ENCODE measurements around the gene ACO2. TPM values are rescaled to one million over a fixed set of nuclear protein-coding genes. Genes with fewer than 3 reads are reported as not detected.

Gene ACO2
- total and polyA plus RNA-seq, 2 of the 8 experiments (the other 6 are each of a cell fraction or from before 2014, with no cell fraction given): 52.8 to 75.4 TPM

DNA sequence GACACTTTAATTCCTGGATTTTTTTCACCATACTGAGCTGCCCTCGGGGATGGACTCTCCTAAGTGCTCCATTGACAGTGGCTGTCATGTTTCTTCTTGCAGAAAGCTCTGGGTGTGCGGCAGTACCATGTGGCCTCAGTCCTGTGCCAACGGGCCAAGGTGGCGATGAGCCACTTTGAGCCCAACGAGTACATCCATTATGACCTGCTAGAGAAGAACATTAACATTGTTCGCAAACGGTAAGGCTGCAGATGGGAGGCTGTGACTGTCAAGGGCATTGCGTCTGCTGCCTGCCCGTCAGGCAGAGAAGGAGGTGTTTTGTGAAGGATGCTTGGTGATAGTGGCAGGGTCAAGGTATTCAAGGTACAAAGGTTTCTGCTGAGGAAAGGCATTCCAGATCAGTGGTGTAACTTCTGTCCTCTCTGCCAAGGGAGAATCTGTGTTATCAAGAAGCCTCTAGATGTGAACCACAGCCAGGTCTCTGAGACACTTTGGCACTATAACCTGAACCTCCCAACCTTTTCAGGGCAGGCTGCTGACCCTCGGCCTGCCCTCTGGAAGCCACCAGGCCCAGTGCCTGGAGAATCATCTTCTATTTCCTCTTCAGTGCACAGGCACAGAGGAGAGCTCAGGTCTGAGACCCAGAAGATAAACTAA is 30.8 kb downstream of the ACO2 start:
- H3K79me1 ChIP-seq (ENCODE audit: low read depth, low read length): peaks cover 6% of the 10 kb centered on the region
- no peak overlapping the region for H3K4ac ChIP-seq (replicated peaks; ENCODE audit: insufficient read length, low read depth, low read length)
- CTCF ChIA-PET (ENCODE audit: partially characterized antibody): interaction anchor here (0.7 to 17.6 kb wide), 15 partner anchors 7 to 327 kb away, joined by 3 to 218 read pairs (median 6); partner anchors contain the start of gene TEF
- H3K4me1 ChIP-seq (replicated peaks in 1 of 4; ENCODE audit: control insufficient read depth in 3 of 4, insufficient read depth in 4 of 4, low read length in 3 of 4): no peaks in the 10 kb centered on the region
- no peak overlapping the region; the same call in 1 of the 2 replicates for H3K27ac ChIP-seq (ENCODE audit: low read depth, low read length)
- peaks cover 0 to 10% of the 10 kb centered on the region in 2 experiments; a peak in 1 of 4 replicates for H3K79me2 ChIP-seq (ENCODE audit: control insufficient read depth in 1 of 2, insufficient read depth in 2 of 2, low read length in 2 of 2)
- H3K23me2 ChIP-seq (ENCODE audit: low read depth, low read length): no peaks in the 10 kb centered on the region
- peaks cover 0 to 11% (median 3%) of the 10 kb centered on the region in 4 experiments; a peak in 4 of 8 replicates for H3K36me3 ChIP-seq (ENCODE audit: control insufficient read depth in 2 of 4, insufficient read depth in 4 of 4, low read length in 3 of 4)
- DNase-seq (ENCODE audit: low read depth in 1 of 2, low spot score in 2 of 2) (no peak), FAIRE-seq (no peak)
- POLR2A ChIA-PET (ENCODE audit: partially characterized antibody): interaction anchor here (1.0 to 4.6 kb wide), 9 partner anchors 8 to 54 kb away, joined by 3 to 26 read pairs (median 10); partner anchors contain the start of genes ACO2, PHF5A and TOB2
- no peak overlapping the region for H2BK120ac ChIP-seq (replicated peaks; ENCODE audit: low read depth, low read length)
- WGBS, 2 experiments (ENCODE audit: extremely low coverage in 1 of 2, insufficient coverage in 1 of 2, insufficient read length in 1 of 2, insufficient replicate concordance in 2 of 2, low coverage in 1 of 2, low lambda C conversion rate in 2 of 2, missing lambda C conversion rate in 1 of 2): 89% methylated on average over 10 of the region's 10 CpGs; no CpG with 5 or more reads in 1 of the 2 experiments
- no peak overlapping the region for H3K9ac ChIP-seq (replicated peaks in 1 of 4; ENCODE audit: extremely low read depth in 1 of 4, low read depth in 3 of 4, low read length in 3 of 4)
- no peak overlapping the region for H3K4me3 ChIP-seq (ENCODE audit: extremely low read depth in 1 of 4, insufficient read depth in 2 of 4, low read depth in 3 of 4, low read length in 4 of 4)
- no peak overlapping the region for H2BK5ac ChIP-seq (ENCODE audit: low read depth, low read length)
- H3K23ac ChIP-seq (ENCODE audit: insufficient read length): no peak overlapping the region
- H3K14ac ChIP-seq (ENCODE audit: insufficient read length): no peak overlapping the region
- no peaks in the 10 kb centered on the region for H3K27me3 ChIP-seq (replicated peaks in 1 of 4; ENCODE audit: control insufficient read depth in 3 of 4, extremely low read depth in 1 of 4, insufficient read depth in 3 of 4, low read length in 3 of 4)
- H3K18ac ChIP-seq (ENCODE audit: extremely low read depth, low read length): no peak overlapping the region
- H2AK5ac ChIP-seq (ENCODE audit: low read depth, low read length): no peak overlapping the region
- no peak overlapping the region for H2BK15ac ChIP-seq (ENCODE audit: low read length)
- no peak overlapping the region for H4K5ac ChIP-seq (ENCODE audit: insufficient read length, low read depth, low read length)
- H4K91ac ChIP-seq (replicated peaks; ENCODE audit: insufficient read length, low read length): no peak overlapping the region
- no peak overlapping the region for H2BK12ac ChIP-seq (ENCODE audit: low read depth, low read length)
- H2AFZ ChIP-seq (ENCODE audit: low read length): no peak overlapping the region
- H4K8ac ChIP-seq (ENCODE audit: extremely low read depth, insufficient read depth, low read length): peak overlapping the region; percentile 71; the same call in 1 of the 2 replicates
- H2BK20ac ChIP-seq (ENCODE audit: low read length): no peak overlapping the region
- H4K20me1 ChIP-seq (replicated peaks in 1 of 2; ENCODE audit: control insufficient read depth in 1 of 2, insufficient read depth in 2 of 2, low read length in 2 of 2): peaks cover 2 to 12% of the 10 kb centered on the region in 2 experiments
- no peak overlapping the region for H3K56ac ChIP-seq (replicated peaks; ENCODE audit: insufficient read length, low read depth, low read length)
- no peak overlapping the region for H3K4me2 ChIP-seq (ENCODE audit: insufficient read depth in 1 of 2, low read depth in 2 of 2, low read length in 2 of 2)
- H3K9me3 ChIP-seq (ENCODE audit: insufficient read depth in 2 of 2, low read depth in 1 of 2, low read length in 1 of 2): no peaks in the 10 kb centered on the region
- no peak for TF ChIP-seq E2F6 (IDR thresholded peaks at IDR 0.05)
- TF ChIP-seq, protein P1, sequence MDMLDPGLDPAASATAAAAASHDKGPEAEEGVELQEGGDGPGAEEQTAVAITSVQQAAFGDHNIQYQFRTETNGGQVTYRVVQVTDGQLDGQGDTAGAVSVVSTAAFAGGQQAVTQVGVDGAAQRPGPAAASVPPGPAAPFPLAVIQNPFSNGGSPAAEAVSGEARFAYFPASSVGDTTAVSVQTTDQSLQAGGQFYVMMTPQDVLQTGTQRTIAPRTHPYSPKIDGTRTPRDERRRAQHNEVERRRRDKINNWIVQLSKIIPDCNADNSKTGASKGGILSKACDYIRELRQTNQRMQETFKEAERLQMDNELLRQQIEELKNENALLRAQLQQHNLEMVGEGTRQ (IDR thresholded peaks at IDR 0.05; ENCODE audit: low read length): no peak
- no peak for TF ChIP-seq TEAD4 (IDR thresholded peaks at IDR 0.05; ENCODE audit: low read depth, low read length)
- TF ChIP-seq, protein P2, sequence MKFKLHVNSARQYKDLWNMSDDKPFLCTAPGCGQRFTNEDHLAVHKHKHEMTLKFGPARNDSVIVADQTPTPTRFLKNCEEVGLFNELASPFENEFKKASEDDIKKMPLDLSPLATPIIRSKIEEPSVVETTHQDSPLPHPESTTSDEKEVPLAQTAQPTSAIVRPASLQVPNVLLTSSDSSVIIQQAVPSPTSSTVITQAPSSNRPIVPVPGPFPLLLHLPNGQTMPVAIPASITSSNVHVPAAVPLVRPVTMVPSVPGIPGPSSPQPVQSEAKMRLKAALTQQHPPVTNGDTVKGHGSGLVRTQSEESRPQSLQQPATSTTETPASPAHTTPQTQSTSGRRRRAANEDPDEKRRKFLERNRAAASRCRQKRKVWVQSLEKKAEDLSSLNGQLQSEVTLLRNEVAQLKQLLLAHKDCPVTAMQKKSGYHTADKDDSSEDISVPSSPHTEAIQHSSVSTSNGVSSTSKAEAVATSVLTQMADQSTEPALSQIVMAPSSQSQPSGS (IDR thresholded peaks at IDR 0.05; ENCODE audit: low read length): no peak
- TF ChIP-seq CTBP2 (IDR thresholded peaks at IDR 0.05; ENCODE audit: borderline replicate concordance, insufficient read depth, insufficient read length, low read length): no peak
- no peak for TF ChIP-seq SAP30 (IDR thresholded peaks at IDR 0.05; ENCODE audit: insufficient read depth, insufficient replicate concordance, low read length)
- TF ChIP-seq EGR1 (IDR thresholded peaks at IDR 0.05; ENCODE audit: borderline replicate concordance, low read depth, low read length): no peak
- TF ChIP-seq PHF8 (conservative IDR thresholded peaks at IDR 0.05; ENCODE audit: low read depth, low read length): no peak

Data from H1 (cell line).